Activated CD8-positive, alpha-beta memory T cell treated with anti-CD3 and anti-CD28 coated beads, Interleukin-2, amount 50 U/mL, for 4 hours (primary cell): ENCODE results near the gene LRFN4.

ENCODE experiments used
- DNase-seq: peaks from one replicate; pipeline ENCODE4 v3.0.0-alpha.2; 2020

LRFN4 gene

GRCh38 chr11:66894141-66894540, 37.3 kb downstream of the LRFN4 start:
- DNase-seq = no peak

GRCh38 chr11:66901964-66902390, 45.1 kb downstream of the LRFN4 start:
- DNase-seq = no peak

- no peak for DNase-seq
Observed at GRCh38 chr11:66902486-66903177, 45.8 kb downstream of the LRFN4 start.

GRCh38 chr11:66904055-66904454, 47.2 kb downstream of the LRFN4 start:
- DNase-seq = no peak

GRCh38 chr11:66904561-66904960, 47.7 kb downstream of the LRFN4 start:
- no peak for DNase-seq

- no peak for DNase-seq
Observed at GRCh38 chr11:66904981-66905521, 48.2 kb downstream of the LRFN4 start.

GRCh38 chr11:66905631-66906030, 48.8 kb downstream of the LRFN4 start:
- no peak for DNase-seq

- DNase-seq = no peak
Observed at GRCh38 chr11:66906061-66906733, 49.3 kb downstream of the LRFN4 start.

GRCh38 chr11:66907751-66908630, 51.1 kb downstream of the LRFN4 start:
- DNase-seq = no peak

- DNase-seq = no peak
Observed at GRCh38 chr11:66909181-66909580, 52.3 kb downstream of the LRFN4 start.

- no peak for DNase-seq
Observed at GRCh38 chr11:66910016-66910415, 53.2 kb downstream of the LRFN4 start.
